Heart left ventricle (tissue), 16 donors: ENCODE results near the gene PDAP1. TPM values are rescaled to one million over a fixed set of nuclear protein-coding genes. Genes with fewer than 3 reads are reported as not detected.

Experiments used
- ATAC-seq, 4 donors: fragments of 200-7000 bp; cut with Tn5 transposase; one replicate each; pipeline ENCODE4 v1.9.1; 2020 to 2022; ENCODE audit warnings: moderate library complexity in 4 of 4, mild to moderate bottlenecking in 3 of 4, moderate number of reproducible peaks in 1 of 4
- DNase-seq, 5 donors: peaks; one replicate each; pipeline ENCODE4 v3.0.0-alpha.2; 2020
- H3K27ac ChIP-seq, 12 donors: fragments of 200-600 bp; sonication (generic) in 4 of 12; one replicate each; pipeline versions ENCODE4 v1.5.0 to v1.8.0; 2016 to 2022; ENCODE audit warnings: mild to moderate bottlenecking in 2 of 12
- H3K27me3 ChIP-seq, 9 donors: fragments of 200-600 bp; sonication (generic) in 2 of 9; one replicate each; pipeline versions ENCODE4 v1.5.1 to v1.8.0; 2016 to 2022; ENCODE audit warnings: mild to moderate bottlenecking in 3 of 9
- H3K36me3 ChIP-seq, 9 donors: fragments of 200-600 bp; sonication (generic) in 2 of 9; one replicate each; pipeline versions ENCODE4 v1.5.0 to v1.8.0; 2018 to 2022; ENCODE audit warnings: mild to moderate bottlenecking in 2 of 9
- H3K4me1 ChIP-seq, 12 donors: fragments of 200-600 bp; sonication (generic) in 4 of 12; one replicate each; pipeline versions ENCODE4 v1.5.0 to v1.8.0; 2016 to 2022; ENCODE audit warnings: mild to moderate bottlenecking in 3 of 12
- H3K4me3 ChIP-seq, 12 donors: fragments of 200-600 bp; sonication (generic) in 4 of 12; one replicate each; pipeline versions ENCODE4 v1.5.0 to v1.8.0; 2017 to 2022; ENCODE audit warnings: mild to moderate bottlenecking in 9 of 12, moderate library complexity in 4 of 12
- H3K9me3 ChIP-seq, 12 donors: fragments of 200-600 bp; sonication (generic) in 4 of 12; one replicate each; pipeline versions ENCODE4 v1.5.0 to v1.8.0; 2016 to 2022; ENCODE audit warnings: mild to moderate bottlenecking in 1 of 12
- POLR2A ChIP-seq, 2 donors: fragments of 450-650 bp; IDR thresholded peaks; one replicate each; pipeline ENCODE4 v1.6.1; 2017; ENCODE audit warnings: antibody characterized with exemption in 2 of 2, mild to moderate bottlenecking in 2 of 2, moderate library complexity in 2 of 2
- WGBS, 4 donors: extraction: QIAGEN DNeasy Blood & Tissue Kit in 2 of 4; methylation state at CpG; one replicate each; pipeline versions ENCODE4 v1.1.5 to v1.1.7; 2013 to 2018; 5-methylcytosine and 5-hydroxymethylcytosine counted together
- intact Hi-C, 10 donors: fragments of 100-400 bp; cut with DNase I; formaldehyde crosslinking; loops; one replicate each; pipeline versions ENCODE4 v1.11.1 to v1.14.2; 2022
- polyA plus RNA-seq, 2 donors: library from polyadenylated mRNA; stranded (reverse); fragments of 200-250 nt; gene quantifications; one replicate each; pipeline ENCODE4 v1.2.3, GENCODE V29; 2013
- total RNA-seq, 9 donors: library from RNA; depleted of rRNA in 2 of 9; stranded (reverse); fragments of >200 nt in 2 of 9; fragmentation: NEBNext Ultra II Directional in 3 of 9; extraction: Animal tissue kit (Norgen Biotek cat#: 25700) in 3 of 9; gene quantifications; one replicate each; pipeline versions ENCODE4 v1.1.0 to v1.2.4, GENCODE V29; 2016 to 2023
- TF ChIP-seq, protein P1 (sequence below), 12 donors: fragments of 200-600 bp; sonication (generic) in 4 of 12; IDR thresholded peaks; one replicate each; pipeline versions ENCODE4 v1.5.0 to v1.8.0; 2018 to 2022; ENCODE audit warnings: antibody characterized with exemption in 12 of 12, mild to moderate bottlenecking in 5 of 12
- donor health status: ischemic (EF 13 %, LVEDD 7.1; RV severe dilation, severe dysfunction).
- donor health status: healthy with polysubstance abuse.
- donor health status: DM: no; HTN: yes; CAD: no.
- donor health status: DM: no; HTN: no; CAD: no.
- donor health status: ischemic (EF 25% LVEDD 6.9; RV normal size, moderate dysfunction).
- donor health status: ischemic (EF 25% LVEDD 5.7; RV mildly dilated, moderate dysfunction).
- donor health status: healthy.
- donor health status: DM: yes; HTN: yes; CAD: no.
- donor health status: ischemic (EF 35%, LVEDD 5.7; RV mildly dilated, moderate dysfunction).
- donor health status: nonischemic (EF 11% LVEDD 7.7; RV severe dilation, severe dysfunction).
- donor health status: DM: yes; HTN: yes; CAD: no.
- donor health status: PGD.
- donor health status: ischemic (EF 29% LVEDD 5.4; RV normal size, mild dysfunction).
- donor health status: nonischemic (EF 23%, LVEDD 6.1; RV moderate dilation, normal function).

Gene PDAP1
- total and polyA plus RNA-seq, 11 donors = 88.7 to 309 (median 102) TPM

DNA sequence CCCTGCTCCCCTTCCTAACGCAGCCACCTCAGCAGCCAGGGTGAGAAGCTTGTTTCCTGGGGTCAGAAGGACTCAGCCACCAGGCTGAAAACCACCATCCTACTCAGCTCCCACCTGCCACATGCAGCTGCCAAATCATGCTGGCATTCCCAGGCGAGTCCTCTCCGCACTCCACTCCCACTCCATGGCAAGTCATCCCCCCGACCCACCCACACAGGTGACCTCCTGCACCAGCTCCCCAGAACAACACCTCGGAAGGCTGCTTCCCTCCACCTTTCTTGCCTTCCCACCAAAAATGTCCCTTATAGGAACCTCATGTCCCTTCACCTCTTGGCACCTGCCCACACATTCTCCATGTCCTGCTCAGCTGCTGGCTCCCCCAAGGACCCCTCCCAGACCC is 4.6 kb downstream of the PDAP1 start:
- TF ChIP-seq POLR2A (IDR thresholded peaks at IDR 0.05) = no peak
- TF ChIP-seq, protein P1, sequence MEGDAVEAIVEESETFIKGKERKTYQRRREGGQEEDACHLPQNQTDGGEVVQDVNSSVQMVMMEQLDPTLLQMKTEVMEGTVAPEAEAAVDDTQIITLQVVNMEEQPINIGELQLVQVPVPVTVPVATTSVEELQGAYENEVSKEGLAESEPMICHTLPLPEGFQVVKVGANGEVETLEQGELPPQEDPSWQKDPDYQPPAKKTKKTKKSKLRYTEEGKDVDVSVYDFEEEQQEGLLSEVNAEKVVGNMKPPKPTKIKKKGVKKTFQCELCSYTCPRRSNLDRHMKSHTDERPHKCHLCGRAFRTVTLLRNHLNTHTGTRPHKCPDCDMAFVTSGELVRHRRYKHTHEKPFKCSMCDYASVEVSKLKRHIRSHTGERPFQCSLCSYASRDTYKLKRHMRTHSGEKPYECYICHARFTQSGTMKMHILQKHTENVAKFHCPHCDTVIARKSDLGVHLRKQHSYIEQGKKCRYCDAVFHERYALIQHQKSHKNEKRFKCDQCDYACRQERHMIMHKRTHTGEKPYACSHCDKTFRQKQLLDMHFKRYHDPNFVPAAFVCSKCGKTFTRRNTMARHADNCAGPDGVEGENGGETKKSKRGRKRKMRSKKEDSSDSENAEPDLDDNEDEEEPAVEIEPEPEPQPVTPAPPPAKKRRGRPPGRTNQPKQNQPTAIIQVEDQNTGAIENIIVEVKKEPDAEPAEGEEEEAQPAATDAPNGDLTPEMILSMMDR (IDR thresholded peaks at IDR 0.05) = no peak
- Histone ChIP-seq H3K27ac (no peak overlapping the region), H3K9me3 (no peaks in the 10 kb centered on the region), H3K27me3 (no peaks in the 10 kb centered on the region), H3K4me3 (no peak overlapping the region), H3K36me3 (peaks cover 0 to 68% (median 60%) of the 10 kb centered on the region in 9 donors), H3K4me1 (peaks cover 11 to 44% (median 28%) of the 10 kb centered on the region in 12 donors)
- intact Hi-C loops = no loop called here
- DNase-seq (peak in 1 of 5 donors; percentile 45), ATAC-seq (no peak)
- 90 to 96% (median 95%) methylated on average over 5 of the region's 5 CpGs for WGBS, 4 donors

DNA sequence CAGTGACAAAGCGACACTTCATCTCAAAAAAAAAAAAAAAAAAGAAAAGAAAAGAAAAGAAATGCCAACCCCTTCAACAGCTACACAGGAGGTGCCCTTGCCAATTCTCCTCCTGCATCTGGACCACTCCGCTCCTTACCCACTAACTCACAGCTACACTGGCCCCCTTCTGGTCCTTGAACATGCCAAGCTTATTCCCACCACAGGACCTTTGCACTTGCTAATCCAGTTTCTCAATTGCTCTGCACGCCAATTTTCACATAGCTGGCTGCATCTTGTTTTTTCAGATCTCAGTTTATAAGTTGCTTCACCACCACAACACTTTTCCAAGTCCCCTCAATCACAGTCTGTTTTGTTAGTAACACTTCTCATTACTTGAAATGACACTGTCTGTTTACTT is 5.5 kb downstream of the PDAP1 start:
- WGBS, 4 donors = 96 to 98% (median 98%) methylated on average over 3 of the region's 3 CpGs
- peaks cover 11 to 43% (median 28%) of the 10 kb centered on the region in 12 donors for H3K4me1 ChIP-seq
- H3K36me3 ChIP-seq = peaks cover 0 to 77% (median 69%) of the 10 kb centered on the region in 9 donors
- ATAC-seq (no peak), DNase-seq (no peak)
- H3K27me3 ChIP-seq = no peaks in the 10 kb centered on the region
- no peak overlapping the region for H3K27ac ChIP-seq
- no peak for TF ChIP-seq POLR2A (IDR thresholded peaks at IDR 0.05)
- TF ChIP-seq, protein P1 (IDR thresholded peaks at IDR 0.05) = no peak
- intact Hi-C loops = no loop called here
- no peaks in the 10 kb centered on the region for H3K9me3 ChIP-seq
- H3K4me3 ChIP-seq = no peak overlapping the region

DNA sequence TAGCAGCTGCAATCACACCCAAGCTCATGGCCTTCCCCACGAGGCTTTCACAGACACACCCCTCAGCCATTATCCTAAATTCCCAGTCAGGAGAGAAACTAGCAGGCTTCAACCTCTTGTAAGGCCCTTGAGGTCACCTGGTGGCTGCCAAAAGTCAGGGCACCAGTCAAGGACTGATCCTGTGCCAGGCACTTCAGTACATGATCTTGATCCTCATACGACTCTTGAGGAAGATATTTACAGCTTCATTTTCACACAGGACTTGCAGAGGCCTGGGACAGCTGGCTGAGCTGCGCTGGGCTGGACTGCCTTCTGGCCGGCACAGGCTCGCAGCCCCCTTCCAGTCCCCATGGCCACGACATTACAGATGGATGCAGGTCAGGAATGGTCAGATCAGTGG is 8.8 kb downstream of the PDAP1 start:
- 66 to 79% (median 72%) methylated on average over 4 to 6 of the region's 6 CpGs for WGBS, 4 donors
- ATAC-seq = no peak
- TF ChIP-seq, protein P1 (IDR thresholded peaks at IDR 0.05) = no peak
- TF ChIP-seq POLR2A (IDR thresholded peaks at IDR 0.05) = no peak
- Histone ChIP-seq H3K9me3 (no peaks in the 10 kb centered on the region), H3K27me3 (no peaks in the 10 kb centered on the region), H3K4me1 (peaks cover 0 to 12% (median 2%) of the 10 kb centered on the region in 12 donors), H3K4me3 (no peak overlapping the region), H3K36me3 (peaks cover 0 to 100% (median 96%) of the 10 kb centered on the region in 9 donors), H3K27ac (no peak overlapping the region)
- intact Hi-C loops = no loop called here
- DNase-seq = peak in 1 of 5 donors; percentile 32

DNA sequence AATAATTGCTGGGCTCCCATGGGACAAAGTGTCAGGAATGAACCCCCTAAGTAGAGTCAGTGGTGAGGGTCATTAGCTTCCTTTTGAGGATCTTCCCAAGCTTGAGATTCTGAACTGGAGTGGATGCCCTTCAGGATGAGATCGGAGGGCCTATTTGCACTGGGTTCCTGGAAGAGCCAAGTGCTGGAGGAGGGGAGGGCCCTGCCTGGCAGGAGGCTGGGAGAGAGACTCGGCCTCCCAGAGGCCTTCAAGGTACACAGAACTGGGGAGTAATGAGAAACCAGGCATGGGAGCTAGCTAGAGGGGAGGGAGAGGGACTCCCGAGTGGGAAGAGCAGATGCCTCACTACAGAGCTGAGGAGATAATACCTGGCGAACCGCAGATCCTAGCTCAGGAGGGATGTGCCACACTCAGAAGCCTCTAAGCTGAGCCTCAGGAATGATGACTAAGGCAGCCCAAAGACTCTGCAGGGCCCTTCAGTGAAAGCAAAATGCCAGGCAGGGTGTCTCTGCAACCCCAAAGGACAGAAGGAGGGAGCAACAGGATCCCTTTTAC is 9.4 kb downstream of the PDAP1 start:
- no peaks in the 10 kb centered on the region for H3K27me3 ChIP-seq
- peaks cover 0 to 9% (median under 1%) of the 10 kb centered on the region in 12 donors for H3K4me1 ChIP-seq
- peaks cover 0 to 100% (median 96%) of the 10 kb centered on the region in 9 donors for H3K36me3 ChIP-seq
- WGBS, 4 donors = 77 to 88% (median 81%) methylated on average over 5 of the region's 5 CpGs
- no peaks in the 10 kb centered on the region for H3K9me3 ChIP-seq
- DNase-seq (peak in 1 of 5 donors; percentile 13), ATAC-seq (no peak)
- H3K4me3 ChIP-seq = no peak overlapping the region
- H3K27ac ChIP-seq = peak overlapping the region in 1 of 12 donors; percentile 8
- intact Hi-C loops = no loop called here
- TF ChIP-seq, protein P1 (IDR thresholded peaks at IDR 0.05) = no peak
- TF ChIP-seq POLR2A (IDR thresholded peaks at IDR 0.05) = no peak
